Measurements from ENCODE around the gene COA6. TPM values are rescaled to one million over a fixed set of nuclear protein-coding genes. Genes with fewer than 3 reads are reported as not detected.

The COA6 gene
- polyA plus RNA-seq, 4 donors, result 31.9 to 44.4 (median 34.1) TPM

- no peak for DNase-seq (ENCODE audit: low read depth in 4 of 4, low spot score in 2 of 4)
Measured at GRCh38 chr1:234408757-234409156, 35.5 kb downstream of the COA6 start.

- no peak for DNase-seq (ENCODE audit: low read depth in 4 of 4, low spot score in 2 of 4)
Measured at GRCh38 chr1:234409328-234409727, 36.1 kb downstream of the COA6 start.

- no peak for DNase-seq (ENCODE audit: low read depth in 4 of 4, low spot score in 2 of 4)
Measured at GRCh38 chr1:234412830-234413229, 39.6 kb downstream of the COA6 start.

GRCh38 chr1:234413485-234413884 lies 40.2 kb downstream of the COA6 start:
- no peak for DNase-seq (ENCODE audit: low read depth in 4 of 4, low spot score in 2 of 4)

- DNase-seq (ENCODE audit: low read depth in 4 of 4, low spot score in 2 of 4), result no peak
Measured at GRCh38 chr1:234413990-234414389, 40.7 kb downstream of the COA6 start.

- no peak for DNase-seq (ENCODE audit: low read depth in 4 of 4, low spot score in 2 of 4)
Measured at GRCh38 chr1:234427950-234428646, 54.8 kb downstream of the COA6 start.

- DNase-seq (ENCODE audit: low read depth in 4 of 4, low spot score in 2 of 4), result no peak
Measured at GRCh38 chr1:234429434-234429806, 56.2 kb downstream of the COA6 start.

GRCh38 chr1:234430691-234431090 lies 57.4 kb downstream of the COA6 start:
- DNase-seq (ENCODE audit: low read depth in 4 of 4, low spot score in 2 of 4), result no peak

- DNase-seq (ENCODE audit: low read depth in 4 of 4, low spot score in 2 of 4), result no peak
Measured at GRCh38 chr1:234431255-234431654, 58.0 kb downstream of the COA6 start.

GRCh38 chr1:234433563-234434285 lies 60.5 kb downstream of the COA6 start:
- DNase-seq (ENCODE audit: low read depth in 4 of 4, low spot score in 2 of 4), result no peak

Other genes starting within 250 kb of the COA6 start
- 100 to 1,000 TPM in 1 of 4 donors, 10 to 100 TPM in 3; 33.6 to 115 (median 63.9) TPM for gene TARBP1, start 105.7 kb downstream of the COA6 start, polyA plus RNA-seq (ENCODE audit: insufficient read length in 4 of 4)
- gene IRF2BP2, start 236.7 kb downstream of the COA6 start, polyA plus RNA-seq (ENCODE audit: insufficient read length in 4 of 4), result 100 to 1,000 TPM; 133 to 178 (median 139) TPM

Measured in left renal cortex interstitium (tissue), 4 donors.